H9 (cell line): ENCODE results near the gene MAD1L1. TPM values are rescaled to one million over a fixed set of nuclear protein-coding genes. Genes with fewer than 3 reads are reported as not detected.

Experiments used
- DNase-seq: peaks from one replicate; pipeline ENCODE4 v3.0.0-alpha.2; 2017
- H2AFZ ChIP-seq: one replicate; pipeline ENCODE4 v1.6.1; 2013; ENCODE audit warnings: mild to moderate bottlenecking, low read length, control low read depth, moderate library complexity
- H2AK5ac ChIP-seq: 2 replicates; pipeline ENCODE4 v1.6.1; 2013; ENCODE audit warnings: low read length, control low read depth, mixed read lengths; ENCODE audit not compliant: insufficient read length
- H2BK120ac ChIP-seq: one replicate; pipeline ENCODE4 v1.6.1; 2013; ENCODE audit warnings: low read depth, mild to moderate bottlenecking, low read length, control low read depth, inconsistent platforms; ENCODE audit not compliant: poor library complexity, severe bottlenecking
- H2BK12ac ChIP-seq: 2 replicates; pipeline ENCODE4 v1.6.1; 2013; ENCODE audit warnings: low read length, control low read depth, mixed read lengths, low read depth; ENCODE audit not compliant: insufficient read length
- H2BK15ac ChIP-seq: 2 replicates; pipeline ENCODE4 v1.6.1; 2013; ENCODE audit warnings: low read depth, low read length, control low read depth
- H2BK20ac ChIP-seq: one replicate; pipeline ENCODE4 v1.6.1; 2013; ENCODE audit warnings: low read depth, mild to moderate bottlenecking, low read length, control low read depth, inconsistent platforms; ENCODE audit not compliant: poor library complexity, severe bottlenecking
- H2BK5ac ChIP-seq: 2 replicates; pipeline ENCODE4 v1.6.1; 2013; ENCODE audit warnings: low read length, control low read depth, mixed read lengths; ENCODE audit not compliant: insufficient read length
- H3K14ac ChIP-seq: 2 replicates; pipeline ENCODE4 v1.6.1; 2013; ENCODE audit warnings: low read length, control low read depth; ENCODE audit not compliant: insufficient read depth
- H3K18ac ChIP-seq: 2 replicates; pipeline ENCODE4 v1.6.1; 2013; ENCODE audit warnings: low read depth, mild to moderate bottlenecking, mixed read lengths, low read length, control low read depth; ENCODE audit not compliant: insufficient read length
- H3K23ac ChIP-seq: 2 replicates; pipeline ENCODE4 v1.6.1; 2013; ENCODE audit warnings: low read length, control low read depth, mixed read lengths, low read depth; ENCODE audit not compliant: insufficient read length
- H3K23me2 ChIP-seq: 2 replicates; pipeline ENCODE4 v1.6.1; 2013; ENCODE audit warnings: low read depth, mild to moderate bottlenecking, mixed read lengths, low read length, control low read depth; ENCODE audit not compliant: insufficient read length, poor library complexity, severe bottlenecking
- H3K27ac ChIP-seq: 2 replicates; pipeline ENCODE4 v1.5.1; 2013; ENCODE audit warnings: low read length, control low read depth, mixed read lengths, low read depth; ENCODE audit not compliant: insufficient read length
- H3K27me3 ChIP-seq: 2 replicates; pipeline ENCODE4 v1.6.1; 2013; ENCODE audit warnings: low read length, control low read depth, inconsistent platforms; ENCODE audit not compliant: insufficient read depth
- H3K4ac ChIP-seq: 2 replicates; pipeline ENCODE4 v1.6.1; 2013; ENCODE audit warnings: low read depth, mild to moderate bottlenecking, control low read depth, inconsistent platforms, low read length, moderate library complexity
- H3K4me1 ChIP-seq: 2 replicates; pipeline ENCODE4 v1.6.1; 2013; ENCODE audit warnings: low read length, control low read depth, inconsistent platforms; ENCODE audit not compliant: insufficient read depth
- H3K4me2 ChIP-seq: 2 replicates; pipeline ENCODE4 v1.6.1; 2013; ENCODE audit warnings: low read length, control low read depth, mixed read lengths; ENCODE audit not compliant: insufficient read length, insufficient read depth
- H3K56ac ChIP-seq: 2 replicates; pipeline ENCODE4 v1.6.1; 2013; ENCODE audit warnings: low read depth, mild to moderate bottlenecking, mixed read lengths, low read length, control low read depth; ENCODE audit not compliant: insufficient read length
- H3K79me1 ChIP-seq: 2 replicates; pipeline ENCODE4 v1.6.1; 2013; ENCODE audit warnings: low read depth, mild to moderate bottlenecking, moderate library complexity, low read length, control low read depth, inconsistent platforms; ENCODE audit not compliant: insufficient read depth, poor library complexity, severe bottlenecking
- H3K79me2 ChIP-seq: 2 replicates; pipeline ENCODE4 v1.6.1; 2013; ENCODE audit warnings: low read length, control low read depth, inconsistent platforms; ENCODE audit not compliant: insufficient read depth
- H3K9ac ChIP-seq: 2 replicates; pipeline ENCODE4 v1.6.1; 2013; ENCODE audit warnings: low read length, control low read depth, mixed read lengths; ENCODE audit not compliant: insufficient read length; ENCODE audit errors: extremely low read depth
- H3K9me3 ChIP-seq: one replicate; pipeline ENCODE4 v1.6.1; 2013; ENCODE audit warnings: low read depth, low read length, inconsistent platforms; ENCODE audit not compliant: control insufficient read depth
- H3T11ph ChIP-seq: one replicate; pipeline ENCODE4 v1.6.1; 2013; ENCODE audit warnings: mild to moderate bottlenecking, low read length, control low read depth, inconsistent platforms
- H4K20me1 ChIP-seq: one replicate; pipeline ENCODE4 v1.6.1; 2013; ENCODE audit not compliant: control insufficient read depth, insufficient read length, insufficient read depth
- H4K5ac ChIP-seq: 2 replicates; pipeline ENCODE4 v1.6.1; 2013; ENCODE audit warnings: low read depth, mild to moderate bottlenecking, mixed read lengths, low read length, control low read depth; ENCODE audit not compliant: insufficient read length
- H4K8ac ChIP-seq: replicated peaks from 2 replicates; pipeline ENCODE4 v1.6.1; 2013; ENCODE audit warnings: low read length, control low read depth, mixed read lengths, low read depth; ENCODE audit not compliant: insufficient read length
- H4K91ac ChIP-seq: 2 replicates; pipeline ENCODE4 v1.6.1; 2013; ENCODE audit warnings: low read depth, mild to moderate bottlenecking, moderate library complexity, mixed read lengths, low read length, control low read depth; ENCODE audit not compliant: insufficient read length
- H3K27ac Mint-ChIP-seq, 3 experiments: 2 replicates in 2 of 3; 3 replicates in 1 of 3; pipeline ENCODE4 v1.8.0; 2020 to 2021; ENCODE audit warnings: mixed read lengths in 3 of 3, mild to moderate bottlenecking in 1 of 3, moderate library complexity in 1 of 3
- H3K27me3 Mint-ChIP-seq: 2 replicates; pipeline ENCODE4 v1.8.0; 2021; ENCODE audit warnings: low read depth, mild to moderate bottlenecking, moderate library complexity, mixed read lengths
- H3K36me3 Mint-ChIP-seq, 3 experiments: 2 replicates in 2 of 3; 3 replicates in 1 of 3; pipeline ENCODE4 v1.8.0; 2020 to 2021; ENCODE audit warnings: low read depth in 3 of 3, mixed read lengths in 3 of 3; ENCODE audit not compliant: insufficient read depth in 1 of 3
- H3K4me1 Mint-ChIP-seq, 2 experiments: 2 replicates each; pipeline ENCODE4 v1.8.0; 2020; ENCODE audit warnings: mixed read lengths in 2 of 2
- H3K4me3 Mint-ChIP-seq, 2 experiments: 2 replicates in 1 of 2; 3 replicates in 1 of 2; pipeline ENCODE4 v1.8.0; 2020 to 2021; ENCODE audit warnings: mild to moderate bottlenecking in 2 of 2, mixed read lengths in 2 of 2, moderate library complexity in 1 of 2
- H3K9me3 Mint-ChIP-seq, 2 experiments: 2 replicates in 1 of 2; 3 replicates in 1 of 2; pipeline ENCODE4 v1.8.0; 2020; ENCODE audit warnings: mild to moderate bottlenecking in 2 of 2, mixed read lengths in 2 of 2, moderate library complexity in 1 of 2
- WGBS: extraction: QIAGEN DNeasy Blood & Tissue Kit; methylation state at CpG from one replicate; pipeline ENCODE4 v1.1.7; 2013; ENCODE audit warnings: missing lambda C conversion rate, low lambda C conversion rate, mixed read lengths; ENCODE audit not compliant: insufficient read length; ENCODE audit errors: extremely low coverage; 5-methylcytosine and 5-hydroxymethylcytosine counted together
- total RNA-seq: library from RNA; stranded (reverse); gene quantifications from 2 replicates; pipeline ENCODE4 v1.2.1, GENCODE V29; 2021
- TF ChIP-seq, protein P1 (sequence below): fragments of 200-600 bp; sonication (generic); conservative IDR thresholded peaks from 3 replicates; pipeline ENCODE4 v1.8.0; 2021; ENCODE audit warnings: antibody characterized with exemption, mild to moderate bottlenecking

The MAD1L1 gene
- total RNA-seq, 1 experiment from 2014 or later, result 39.0 TPM

DNA sequence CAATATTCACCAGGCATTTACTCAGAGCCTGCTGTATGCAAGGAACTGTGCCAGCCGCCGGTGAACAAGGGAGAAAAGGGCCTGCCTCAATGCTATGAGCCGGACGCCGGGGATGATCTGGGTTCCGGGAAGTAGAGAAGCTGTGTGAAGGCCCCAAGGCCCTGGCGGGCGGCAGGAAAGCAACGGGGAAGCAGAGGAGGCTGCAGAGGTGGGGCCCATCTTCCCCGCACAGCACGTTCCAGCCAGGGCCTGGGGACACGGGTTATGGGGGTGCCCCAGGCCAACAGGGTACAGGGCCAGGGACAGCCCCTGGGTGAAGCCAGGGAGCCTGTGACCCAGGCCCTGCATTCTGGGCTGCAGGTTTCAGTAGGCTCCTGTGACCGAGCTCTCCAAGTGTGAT is 179.3 kb downstream of the MAD1L1 start:
- H3K4ac ChIP-seq, result no peak overlapping the region
- no peak overlapping the region for H2BK20ac ChIP-seq
- H3K14ac ChIP-seq, result no peak overlapping the region; the same call in 1 of the 2 replicates
- peaks cover 5 to 8% of the 10 kb centered on the region in 2 experiments for H3K4me1 Mint-ChIP-seq
- no peak overlapping the region for H3K18ac ChIP-seq
- H3K27me3 Mint-ChIP-seq, result no peaks in the 10 kb centered on the region
- H3K9me3 Mint-ChIP-seq, result peaks cover 0 to 3% of the 10 kb centered on the region in 2 experiments; a peak in 1 of 5 replicates
- H3K36me3 Mint-ChIP-seq, result peaks cover 0 to 4% (median 2%) of the 10 kb centered on the region in 3 experiments; a peak in 3 of 7 replicates
- no CpG with 5 or more reads among the region's 13 CpGs for WGBS
- H4K5ac ChIP-seq, result no peak overlapping the region
- no peaks in the 10 kb centered on the region for H3K79me1 ChIP-seq
- H2BK120ac ChIP-seq, result no peak overlapping the region
- no peaks in the 10 kb centered on the region for H3K79me2 ChIP-seq
- no peaks in the 10 kb centered on the region for H3K27me3 ChIP-seq
- DNase-seq, result no peak
- H3K4me2 ChIP-seq, result no peak overlapping the region
- TF ChIP-seq, protein P1, sequence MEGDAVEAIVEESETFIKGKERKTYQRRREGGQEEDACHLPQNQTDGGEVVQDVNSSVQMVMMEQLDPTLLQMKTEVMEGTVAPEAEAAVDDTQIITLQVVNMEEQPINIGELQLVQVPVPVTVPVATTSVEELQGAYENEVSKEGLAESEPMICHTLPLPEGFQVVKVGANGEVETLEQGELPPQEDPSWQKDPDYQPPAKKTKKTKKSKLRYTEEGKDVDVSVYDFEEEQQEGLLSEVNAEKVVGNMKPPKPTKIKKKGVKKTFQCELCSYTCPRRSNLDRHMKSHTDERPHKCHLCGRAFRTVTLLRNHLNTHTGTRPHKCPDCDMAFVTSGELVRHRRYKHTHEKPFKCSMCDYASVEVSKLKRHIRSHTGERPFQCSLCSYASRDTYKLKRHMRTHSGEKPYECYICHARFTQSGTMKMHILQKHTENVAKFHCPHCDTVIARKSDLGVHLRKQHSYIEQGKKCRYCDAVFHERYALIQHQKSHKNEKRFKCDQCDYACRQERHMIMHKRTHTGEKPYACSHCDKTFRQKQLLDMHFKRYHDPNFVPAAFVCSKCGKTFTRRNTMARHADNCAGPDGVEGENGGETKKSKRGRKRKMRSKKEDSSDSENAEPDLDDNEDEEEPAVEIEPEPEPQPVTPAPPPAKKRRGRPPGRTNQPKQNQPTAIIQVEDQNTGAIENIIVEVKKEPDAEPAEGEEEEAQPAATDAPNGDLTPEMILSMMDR, result no peak
- H3K56ac ChIP-seq, result no peak overlapping the region
- no peaks in the 10 kb centered on the region for H3K23me2 ChIP-seq
- no peak overlapping the region for H2BK5ac ChIP-seq
- H4K8ac ChIP-seq, result no peak overlapping the region
- no peak overlapping the region for H2BK15ac ChIP-seq
- no peak overlapping the region for H2AFZ ChIP-seq
- H3K4me1 ChIP-seq, result no peaks in the 10 kb centered on the region
- H3K9me3 ChIP-seq, result no peaks in the 10 kb centered on the region
- no peak overlapping the region for H3K9ac ChIP-seq
- no peak overlapping the region for H3T11ph ChIP-seq
- H2AK5ac ChIP-seq, result no peak overlapping the region
- no peak overlapping the region for H2BK12ac ChIP-seq
- no peak overlapping the region for H3K23ac ChIP-seq
- no peak overlapping the region for H3K27ac ChIP-seq
- H4K20me1 ChIP-seq, result no peaks in the 10 kb centered on the region
- peak overlapping the region in 2 of 3 experiments; percentile 36 to 76; a peak in 2 of 7 replicates for H3K27ac Mint-ChIP-seq
- no peak overlapping the region; a peak in 1 of 5 replicates for H3K4me3 Mint-ChIP-seq
- no peak overlapping the region for H4K91ac ChIP-seq
